Measurements from ENCODE around the gene ZNF296. TPM values are rescaled to one million over a fixed set of nuclear protein-coding genes. Genes with fewer than 3 reads are reported as not detected.
A peak's percentile ranks its signal among the peaks of the same experiment; 100 is the strongest.

ZNF296 gene
- 0.27 TPM in 1 of 2 replicates, not detected in the other for total RNA-seq (ENCODE audit: low replicate concordance)

DNA sequence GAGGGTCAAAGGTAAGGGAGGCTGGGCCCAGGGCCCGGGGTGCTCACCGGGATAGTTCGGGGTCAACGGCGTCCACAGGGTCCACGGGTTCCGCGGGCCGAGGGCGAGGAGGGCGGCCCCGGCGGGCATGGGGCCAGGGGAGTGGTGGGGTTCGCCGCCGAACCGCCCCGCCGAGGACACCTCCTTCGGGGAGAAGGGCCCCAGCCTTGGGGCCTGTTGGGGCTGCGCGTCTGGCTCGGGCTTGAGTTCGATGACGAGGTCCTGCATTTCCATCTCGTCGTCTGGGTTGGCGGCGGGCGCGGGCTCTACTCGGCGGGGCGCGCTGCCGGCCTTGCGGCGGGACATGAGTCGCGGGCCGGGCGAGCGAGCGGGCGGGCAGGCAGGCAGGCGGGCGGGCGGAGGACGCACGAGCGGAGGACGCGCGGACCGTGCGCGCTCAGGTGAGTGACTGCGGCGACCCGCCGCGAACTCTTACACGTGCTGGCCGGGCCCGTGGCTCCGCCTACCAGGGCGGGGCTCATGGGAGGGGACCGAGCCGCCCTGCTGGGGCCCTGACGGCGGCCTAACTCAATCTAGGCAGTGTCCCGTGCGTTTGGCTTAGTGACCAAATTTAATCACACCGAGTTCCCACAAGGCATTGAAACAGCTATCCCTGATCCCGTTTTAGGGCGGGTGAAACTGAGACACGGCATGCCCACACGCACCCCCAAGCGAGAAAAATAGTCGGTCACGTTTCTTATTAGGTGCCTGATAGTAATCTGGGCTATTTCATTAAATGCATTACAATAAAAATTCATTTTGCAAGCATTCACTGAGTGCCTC, at the start of gene ZNF296:
Gene ZNF296, minus strand, starts transcription at position 450 of the 822 bp plus-strand sequence. Its CDS starts 105 bp downstream, at position 345.
- peak; percentile 21 for DNase-seq (ENCODE audit: low read depth)
- TF ChIP-seq, protein P1, sequence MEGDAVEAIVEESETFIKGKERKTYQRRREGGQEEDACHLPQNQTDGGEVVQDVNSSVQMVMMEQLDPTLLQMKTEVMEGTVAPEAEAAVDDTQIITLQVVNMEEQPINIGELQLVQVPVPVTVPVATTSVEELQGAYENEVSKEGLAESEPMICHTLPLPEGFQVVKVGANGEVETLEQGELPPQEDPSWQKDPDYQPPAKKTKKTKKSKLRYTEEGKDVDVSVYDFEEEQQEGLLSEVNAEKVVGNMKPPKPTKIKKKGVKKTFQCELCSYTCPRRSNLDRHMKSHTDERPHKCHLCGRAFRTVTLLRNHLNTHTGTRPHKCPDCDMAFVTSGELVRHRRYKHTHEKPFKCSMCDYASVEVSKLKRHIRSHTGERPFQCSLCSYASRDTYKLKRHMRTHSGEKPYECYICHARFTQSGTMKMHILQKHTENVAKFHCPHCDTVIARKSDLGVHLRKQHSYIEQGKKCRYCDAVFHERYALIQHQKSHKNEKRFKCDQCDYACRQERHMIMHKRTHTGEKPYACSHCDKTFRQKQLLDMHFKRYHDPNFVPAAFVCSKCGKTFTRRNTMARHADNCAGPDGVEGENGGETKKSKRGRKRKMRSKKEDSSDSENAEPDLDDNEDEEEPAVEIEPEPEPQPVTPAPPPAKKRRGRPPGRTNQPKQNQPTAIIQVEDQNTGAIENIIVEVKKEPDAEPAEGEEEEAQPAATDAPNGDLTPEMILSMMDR (IDR thresholded peaks at IDR 0.05; ENCODE audit: insufficient read depth, low read length), result no peak
- peak within 1 kb of the TSS; percentile 62 for H3K4me3 ChIP-seq (ENCODE audit: low read depth, low read length)

DNA sequence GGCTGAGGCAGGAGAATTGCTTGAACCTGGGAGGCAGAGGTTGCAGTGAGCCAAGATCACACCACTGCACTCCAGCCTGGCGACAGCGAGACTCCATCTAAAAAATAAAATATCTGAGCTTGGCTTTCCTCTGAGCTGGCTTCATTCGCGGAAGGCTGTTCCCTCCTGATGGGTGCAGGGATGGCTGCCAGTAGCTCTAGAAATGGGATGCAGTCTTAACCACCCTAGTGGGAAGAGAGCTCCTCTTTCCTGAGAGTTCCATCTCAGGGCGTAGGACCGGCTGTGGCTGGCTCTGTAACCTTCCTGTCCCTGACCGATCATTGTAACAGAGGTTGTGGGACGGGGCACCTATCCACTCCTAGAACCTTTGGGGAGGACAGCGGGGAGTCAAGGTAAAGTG, 49.1 kb upstream of the ZNF296 start:
- TF ChIP-seq, protein P1 (IDR thresholded peaks at IDR 0.05; ENCODE audit: insufficient read depth, low read length), result no peak
- no peak overlapping the region for H3K4me3 ChIP-seq (ENCODE audit: low read depth, low read length)
- no peak for DNase-seq (ENCODE audit: low read depth)

DNA sequence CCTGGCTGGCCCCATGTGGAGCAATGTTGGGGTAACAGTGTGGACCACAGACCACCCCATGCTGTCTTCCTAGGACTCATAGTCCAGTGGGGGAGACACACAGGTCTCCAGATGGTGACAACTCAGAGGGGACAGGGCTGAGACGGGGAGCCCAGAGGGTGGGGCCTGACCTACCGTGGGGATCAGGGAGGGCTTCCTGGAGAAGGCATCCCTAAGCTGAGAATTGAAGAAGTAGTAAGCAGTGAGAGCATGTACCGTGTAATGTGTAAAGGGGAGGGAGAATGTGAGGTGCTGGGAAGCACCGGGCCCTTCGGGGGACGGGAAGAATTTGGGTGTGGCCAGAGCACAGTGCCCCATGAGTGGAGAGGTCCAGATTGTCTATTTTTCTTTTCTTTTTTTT, 47.7 kb upstream of the ZNF296 start:
- no peak for DNase-seq (ENCODE audit: low read depth)
- TF ChIP-seq, protein P1 (IDR thresholded peaks at IDR 0.05; ENCODE audit: insufficient read depth, low read length), result no peak
- H3K4me3 ChIP-seq (ENCODE audit: low read depth, low read length), result no peak overlapping the region

DNA sequence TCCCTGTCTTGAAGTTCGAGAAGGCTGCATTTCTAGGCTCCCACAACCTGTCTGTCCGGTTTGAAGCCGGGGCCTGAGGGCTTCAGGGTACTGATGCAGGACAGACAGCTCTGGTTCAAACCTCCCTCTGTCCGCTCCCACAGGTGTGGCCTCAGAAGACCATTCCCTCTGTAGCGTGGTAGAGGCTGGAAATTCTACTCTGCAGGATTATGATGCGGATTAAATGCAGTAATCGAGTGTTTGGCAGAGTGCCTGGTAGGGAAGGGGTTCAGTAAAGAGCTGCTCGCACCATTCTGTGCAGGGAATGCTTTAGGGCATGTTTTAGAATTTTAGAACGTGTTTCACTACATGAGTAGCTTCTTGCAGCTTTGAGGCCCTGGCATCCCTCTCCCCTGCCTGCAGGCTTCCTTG, 47.2 kb upstream of the ZNF296 start:
- DNase-seq (ENCODE audit: low read depth), result no peak
- TF ChIP-seq, protein P1 (IDR thresholded peaks at IDR 0.05; ENCODE audit: insufficient read depth, low read length), result no peak
- H3K4me3 ChIP-seq (ENCODE audit: low read depth, low read length), result no peak overlapping the region

DNA sequence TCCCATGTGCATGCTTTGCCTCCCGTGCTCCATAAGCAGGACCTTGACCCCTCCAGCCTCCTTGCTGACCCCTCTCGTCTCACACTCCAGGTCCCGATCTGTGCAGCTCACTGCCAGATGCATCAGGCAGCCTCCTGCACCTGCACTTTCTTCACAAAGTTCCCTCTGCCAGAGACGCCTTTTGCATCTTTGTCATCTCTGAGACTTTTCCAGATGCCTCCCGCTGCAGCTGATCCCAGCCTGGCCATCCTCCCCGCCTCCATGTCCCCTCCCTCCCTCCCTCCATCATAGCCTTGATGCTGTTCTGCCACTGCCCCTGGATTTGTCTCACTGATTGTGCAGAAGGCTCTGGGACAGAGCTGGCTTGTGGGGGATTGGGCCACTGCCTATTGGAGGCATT, 46.6 kb upstream of the ZNF296 start:
- no peak overlapping the region for H3K4me3 ChIP-seq (ENCODE audit: low read depth, low read length)
- no peak for DNase-seq (ENCODE audit: low read depth)
- TF ChIP-seq, protein P1 (IDR thresholded peaks at IDR 0.05; ENCODE audit: insufficient read depth, low read length), result no peak

DNA sequence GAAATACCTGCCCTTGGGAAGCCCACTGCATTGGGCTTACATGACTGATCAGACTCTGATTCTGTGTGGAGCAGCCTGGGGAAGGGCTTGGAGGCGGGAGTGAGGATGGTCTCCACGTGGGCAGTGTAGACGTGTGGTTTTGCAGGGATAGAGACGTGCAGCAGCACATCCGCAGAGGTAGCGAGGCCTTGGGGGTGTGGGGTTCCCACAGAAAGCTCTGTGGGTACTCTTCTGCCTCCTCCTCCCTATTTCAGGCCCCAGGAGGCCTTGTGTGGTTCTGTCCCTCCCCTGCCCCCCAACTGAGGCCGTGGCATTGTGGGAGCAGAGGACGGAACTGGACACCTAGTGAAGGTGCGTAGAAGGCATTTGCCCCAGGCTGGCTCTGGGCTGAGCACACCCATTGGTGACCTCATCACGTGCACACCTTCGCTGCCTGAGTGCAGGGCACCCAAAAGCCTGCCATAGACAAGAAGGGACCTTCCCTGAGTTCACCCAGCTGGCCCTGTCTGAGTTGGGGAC, 45.6 kb upstream of the ZNF296 start:
- no peak for DNase-seq (ENCODE audit: low read depth)
- no peak overlapping the region for H3K4me3 ChIP-seq (ENCODE audit: low read depth, low read length)
- TF ChIP-seq, protein P1 (IDR thresholded peaks at IDR 0.05; ENCODE audit: insufficient read depth, low read length), result no peak

All from fibroblast of the aortic adventitia (primary cell).